Measurements from ENCODE around the gene GIPC1.
A peak's percentile ranks its signal among the peaks of the same experiment; 100 is the strongest.
"Not testable (repeated sequence)": the region's sequence is repeated elsewhere in the genome, so short reads cannot be mapped to it uniquely, and the experiment has no call there.

The GIPC1 gene, protein sequence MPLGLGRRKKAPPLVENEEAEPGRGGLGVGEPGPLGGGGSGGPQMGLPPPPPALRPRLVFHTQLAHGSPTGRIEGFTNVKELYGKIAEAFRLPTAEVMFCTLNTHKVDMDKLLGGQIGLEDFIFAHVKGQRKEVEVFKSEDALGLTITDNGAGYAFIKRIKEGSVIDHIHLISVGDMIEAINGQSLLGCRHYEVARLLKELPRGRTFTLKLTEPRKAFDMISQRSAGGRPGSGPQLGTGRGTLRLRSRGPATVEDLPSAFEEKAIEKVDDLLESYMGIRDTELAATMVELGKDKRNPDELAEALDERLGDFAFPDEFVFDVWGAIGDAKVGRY

DNA sequence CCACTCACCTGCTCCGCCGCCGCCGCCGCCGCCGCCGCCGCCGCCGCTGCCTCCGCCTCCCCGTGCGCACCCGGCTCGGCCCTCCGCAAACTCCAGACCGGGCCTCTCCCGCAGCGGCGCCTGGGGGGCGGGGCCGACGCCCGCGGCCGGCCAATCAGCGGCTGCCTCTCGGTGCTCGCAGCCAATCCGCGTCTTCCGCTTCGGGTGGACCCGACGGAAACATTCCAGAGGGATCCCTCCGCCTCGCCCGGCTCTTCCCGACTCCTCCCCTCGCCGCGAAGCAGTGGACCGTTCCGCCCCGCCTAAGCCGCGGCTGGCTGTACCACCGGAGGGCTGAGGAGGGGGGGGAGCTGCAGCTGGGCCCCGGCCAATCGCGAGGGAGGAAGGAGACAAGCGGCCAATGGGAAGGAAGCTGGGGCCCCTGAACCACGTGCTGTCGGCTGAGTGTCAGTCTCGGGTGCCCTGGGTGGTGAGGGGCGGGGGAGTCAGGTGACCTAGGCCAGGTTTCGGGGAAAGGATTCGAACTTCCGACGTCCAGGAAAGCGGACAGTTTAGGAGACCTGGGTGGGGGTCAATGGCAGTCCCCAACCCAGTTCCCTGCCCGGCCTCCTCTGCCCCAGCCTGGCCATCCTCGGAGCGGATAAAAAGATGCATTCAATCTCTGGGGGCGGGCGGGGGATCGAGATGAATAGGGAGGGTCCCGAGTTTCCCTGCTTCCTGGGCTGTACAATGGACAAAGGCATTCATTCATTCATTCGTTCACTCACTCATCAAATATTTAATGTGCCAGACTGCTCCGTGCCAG lies at the start of gene GIPC1:
TSS of gene GIPC1 (minus strand) at position 99 of the 805 bp plus-strand sequence. CDS start 13,151 bp downstream, outside the sequence.
- peak; percentile 98 for DNase-seq

DNA sequence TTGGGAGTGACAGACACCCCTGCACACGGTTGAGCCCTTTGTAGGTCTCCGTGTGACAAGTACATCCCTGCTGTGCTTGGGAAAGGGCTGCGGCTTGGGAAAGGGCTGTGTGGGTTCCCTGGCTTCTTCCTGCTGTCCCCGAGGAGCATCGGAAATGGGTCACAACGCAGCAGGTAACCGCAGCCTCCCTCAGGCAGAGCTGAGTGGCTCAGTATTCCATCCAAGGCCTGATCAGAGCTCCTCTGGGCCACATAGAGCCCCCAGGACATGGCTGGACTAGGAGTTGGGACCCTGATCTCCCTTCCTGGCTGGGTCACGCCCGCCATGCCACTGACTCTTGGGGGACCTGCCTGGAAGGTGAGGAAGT lies 49.8 kb upstream of the GIPC1 start:
- DNase-seq = no peak

DNA sequence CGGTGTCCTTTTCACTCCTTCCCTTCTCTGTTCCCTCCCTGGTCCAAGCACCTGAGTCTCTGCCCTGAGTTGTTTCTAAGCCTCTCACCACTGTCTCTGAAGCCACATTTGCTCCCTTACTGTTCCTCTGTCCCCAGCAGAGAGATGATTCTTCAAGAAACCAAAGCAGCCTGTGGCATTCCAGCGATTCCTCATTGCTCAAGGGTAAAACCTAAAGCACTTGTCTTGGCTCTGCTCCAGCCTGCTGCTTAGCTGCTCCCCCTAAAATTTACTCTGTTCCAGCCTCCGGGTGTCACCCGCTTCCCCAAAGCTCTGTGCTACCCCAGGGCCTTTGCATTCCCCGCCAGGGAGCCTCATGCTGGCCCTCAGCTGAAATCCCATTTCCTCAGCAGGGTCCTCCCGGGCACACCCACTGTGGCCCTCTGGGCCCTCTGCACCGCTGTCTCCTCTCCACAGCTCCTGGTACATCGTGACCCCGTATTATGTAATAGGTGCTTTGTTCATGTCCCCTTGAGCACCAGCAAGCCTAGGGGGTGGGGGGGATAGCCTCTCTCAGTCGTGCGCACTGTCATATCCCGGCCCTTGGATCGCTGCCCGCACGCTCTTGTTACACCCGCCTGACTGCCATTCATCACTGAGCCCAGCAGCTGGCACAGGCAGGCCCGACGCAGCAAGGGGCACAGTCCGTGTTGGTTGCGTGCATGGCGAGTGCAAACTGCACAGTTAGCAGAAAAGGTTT lies 49.2 kb upstream of the GIPC1 start:
- DNase-seq = no peak

DNA sequence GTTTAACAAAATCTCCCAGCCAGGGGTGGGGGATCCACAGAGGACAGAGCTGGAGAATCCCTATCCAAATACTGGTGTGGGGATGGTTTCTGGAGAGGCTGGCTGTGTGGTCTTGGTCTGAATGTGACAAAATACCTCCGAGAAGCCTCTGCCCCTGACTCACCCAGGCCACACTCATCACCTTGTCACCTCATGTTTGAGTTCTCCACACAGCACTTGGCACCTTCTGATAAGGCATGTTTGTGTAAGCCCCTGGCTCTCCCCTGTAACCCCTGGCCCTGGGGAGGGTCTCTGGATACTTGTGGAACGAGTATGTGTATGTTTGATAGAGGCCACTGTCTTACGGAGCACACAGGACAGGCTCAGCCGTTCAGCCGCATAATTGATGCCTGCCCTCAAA lies 48.1 kb upstream of the GIPC1 start:
- DNase-seq = no peak

- no peak for DNase-seq
These were observed 46.9 kb upstream of the GIPC1 start for GRCh38 chr19:14542711-14543328.

GRCh38 chr19:14541979-14542378 lies 46.1 kb upstream of the GIPC1 start:
- DNase-seq = not testable (repeated sequence)

DNA sequence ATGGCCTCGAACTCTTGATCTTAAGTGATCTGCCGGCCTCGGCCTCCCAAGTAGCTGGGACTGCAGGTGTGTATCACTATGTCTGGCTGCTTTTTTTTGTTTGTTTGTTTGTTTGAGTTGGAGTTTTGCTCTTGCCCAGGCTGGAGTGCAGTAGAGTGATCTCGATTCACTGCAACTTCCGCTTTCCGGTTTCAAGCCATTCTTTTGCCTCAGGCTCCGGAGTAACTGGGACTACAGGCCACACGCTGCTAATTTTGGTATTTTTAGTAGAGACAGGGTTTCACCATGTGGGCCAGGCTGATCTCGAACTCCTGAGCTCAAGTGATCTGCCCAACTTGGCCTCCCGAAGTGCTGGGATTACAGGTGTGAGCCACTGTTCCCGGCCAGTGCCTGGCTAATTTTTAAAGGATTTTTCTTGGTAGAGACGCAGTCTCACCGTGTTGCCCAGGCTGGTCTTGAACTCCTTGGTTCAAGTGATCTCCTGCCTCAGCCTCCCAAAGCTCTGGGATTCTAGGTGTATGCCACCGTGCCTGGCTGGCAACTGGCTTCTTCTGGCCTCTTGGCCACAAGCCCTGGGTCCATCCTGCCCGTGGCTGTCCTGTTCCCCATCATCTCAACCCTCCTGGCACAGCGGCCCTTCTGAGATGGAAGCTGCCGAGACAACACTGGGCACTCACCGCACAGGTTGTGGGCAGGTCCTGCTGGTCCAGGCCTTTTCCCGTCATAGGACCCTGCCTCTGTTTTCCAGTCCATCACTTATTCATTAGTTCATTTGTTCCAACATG lies 45.0 kb upstream of the GIPC1 start:
- no peak for DNase-seq

DNA sequence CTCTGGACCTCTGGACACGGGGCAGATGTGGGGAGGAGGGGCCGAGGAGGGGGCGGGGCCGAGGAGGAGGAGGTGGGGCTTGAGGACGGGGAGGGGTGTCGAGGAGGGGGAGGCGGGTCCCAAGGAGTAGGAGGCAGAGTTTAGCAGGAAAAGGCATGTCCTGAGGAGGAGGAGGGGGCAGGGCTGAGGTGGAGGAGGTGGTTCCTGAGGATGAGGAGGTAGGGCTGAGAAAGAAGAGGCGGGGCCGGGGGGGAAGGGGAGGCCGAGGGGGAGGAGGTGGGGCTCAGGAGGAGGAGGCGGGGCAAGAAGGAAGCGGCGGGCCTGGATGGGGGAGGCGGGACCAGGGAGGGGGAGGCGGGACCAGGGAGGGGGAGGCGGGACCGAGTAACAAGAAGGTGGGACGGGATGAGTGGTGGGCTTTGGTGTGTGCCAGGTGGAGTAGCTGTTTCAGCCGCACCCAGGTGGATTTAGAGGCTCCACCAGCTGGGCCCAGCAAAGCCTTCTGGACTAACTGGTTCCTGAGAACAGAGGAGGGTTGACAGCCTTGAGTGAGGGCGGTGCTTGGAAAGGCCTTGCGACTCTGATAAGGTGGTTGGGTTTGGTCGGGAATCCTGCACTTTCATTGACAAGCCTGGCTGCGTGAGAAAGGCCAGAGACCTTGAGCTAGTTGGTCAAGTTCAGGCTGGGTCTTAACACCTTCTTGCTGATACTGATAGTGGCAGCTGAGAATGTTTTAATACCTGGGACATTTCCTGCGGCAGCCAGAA lies 41.2 kb upstream of the GIPC1 start:
- DNase-seq = peak; percentile 86

DNA sequence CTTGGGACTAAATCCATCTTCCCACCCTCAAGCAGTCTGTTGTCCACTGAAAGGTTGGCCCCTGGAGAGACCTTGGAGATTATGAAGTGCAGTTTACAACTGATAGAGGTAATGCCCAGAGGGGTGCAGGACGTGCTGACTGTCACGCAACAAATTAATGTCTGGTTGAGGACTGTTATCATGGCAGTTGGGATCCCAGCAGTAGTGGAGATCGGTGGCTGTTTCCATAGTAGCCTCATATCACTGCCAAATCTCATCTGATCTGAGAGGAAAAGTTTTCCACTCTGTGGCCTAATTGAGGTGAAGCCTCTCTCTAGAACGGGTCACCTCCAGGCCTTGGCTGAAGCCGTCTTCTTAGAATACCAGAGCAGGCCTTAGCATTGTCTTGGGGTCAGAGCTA lies 37.5 kb upstream of the GIPC1 start:
- DNase-seq = no peak

- DNase-seq = no peak
These were observed 34.6 kb upstream of the GIPC1 start for GRCh38 chr19:14530506-14530905.

GRCh38 chr19:14530005-14530348 lies 34.0 kb upstream of the GIPC1 start:
- DNase-seq = no peak

GRCh38 chr19:14529254-14530004 lies 33.5 kb upstream of the GIPC1 start, which contains the start of gene TECR:
TSS of gene TECR (plus strand) at chr19:14529594. CDS start at chr19:14529697, 103 bp downstream.
- DNase-seq = peak; percentile 99

DNA sequence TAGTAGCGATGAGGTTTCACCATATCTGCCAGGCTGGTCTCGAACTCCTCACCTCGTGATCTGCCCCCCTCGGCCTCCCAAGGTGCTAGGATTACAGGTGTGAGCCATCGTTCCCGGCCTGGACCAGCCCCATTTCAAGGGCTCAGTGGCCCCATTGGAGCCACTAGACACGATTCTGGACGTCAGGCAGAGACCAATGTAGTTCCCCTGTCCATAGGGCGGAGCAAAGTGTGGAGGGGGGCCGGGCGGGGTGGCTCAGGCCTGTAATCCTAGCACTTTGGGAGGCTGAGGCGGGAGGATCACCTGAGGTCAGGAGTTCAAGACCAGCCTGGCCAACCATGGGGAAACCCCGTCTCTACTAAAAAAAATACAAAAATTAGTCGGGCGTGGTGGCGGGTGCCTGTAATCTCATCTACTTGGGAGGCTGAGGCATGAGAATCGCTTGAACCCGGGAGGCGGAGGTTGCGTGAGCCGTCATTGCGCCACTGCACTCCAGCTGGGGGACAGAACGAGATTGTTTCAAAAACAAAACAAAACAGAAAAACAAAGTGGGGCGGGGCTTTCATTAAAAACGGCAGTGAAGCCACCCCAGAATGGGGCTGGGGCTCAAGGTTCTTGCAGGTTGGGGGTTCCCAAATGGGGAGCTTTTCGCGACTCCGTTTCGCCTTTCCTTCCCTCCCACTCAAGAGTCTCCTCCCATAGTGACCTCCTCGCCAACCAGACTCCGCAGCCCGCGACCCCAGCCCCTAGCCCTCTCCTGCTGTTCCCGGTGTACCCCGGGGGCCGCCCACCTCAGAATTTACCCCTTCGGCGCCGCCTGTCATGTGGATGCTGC lies 32.7 kb upstream of the GIPC1 start:
- no peak for DNase-seq

GRCh38 chr19:14526423-14526822 lies 30.5 kb upstream of the GIPC1 start:
- no peak for DNase-seq

DNA sequence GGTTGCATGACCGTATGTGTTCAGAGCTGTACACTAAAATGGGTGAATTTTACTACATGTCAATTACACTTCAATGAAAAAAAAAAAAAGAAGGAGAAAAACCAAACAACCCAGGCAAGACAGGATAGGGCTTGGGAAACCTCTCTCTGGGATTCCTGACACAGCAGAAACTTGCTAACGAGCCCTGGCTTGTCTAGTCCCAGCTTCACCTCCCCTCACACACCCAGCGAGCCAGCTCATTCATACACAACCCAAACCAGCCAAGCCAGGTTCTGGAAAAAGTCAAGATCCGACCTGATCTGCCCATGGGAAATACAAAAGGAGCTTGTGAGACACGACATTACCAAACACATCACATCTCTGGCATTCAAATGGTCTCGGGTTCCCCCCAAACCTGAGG lies 29.8 kb upstream of the GIPC1 start:
- no peak for DNase-seq

- no peak for DNase-seq
These were observed 24.6 kb upstream of the GIPC1 start for GRCh38 chr19:14520543-14520942.

DNA sequence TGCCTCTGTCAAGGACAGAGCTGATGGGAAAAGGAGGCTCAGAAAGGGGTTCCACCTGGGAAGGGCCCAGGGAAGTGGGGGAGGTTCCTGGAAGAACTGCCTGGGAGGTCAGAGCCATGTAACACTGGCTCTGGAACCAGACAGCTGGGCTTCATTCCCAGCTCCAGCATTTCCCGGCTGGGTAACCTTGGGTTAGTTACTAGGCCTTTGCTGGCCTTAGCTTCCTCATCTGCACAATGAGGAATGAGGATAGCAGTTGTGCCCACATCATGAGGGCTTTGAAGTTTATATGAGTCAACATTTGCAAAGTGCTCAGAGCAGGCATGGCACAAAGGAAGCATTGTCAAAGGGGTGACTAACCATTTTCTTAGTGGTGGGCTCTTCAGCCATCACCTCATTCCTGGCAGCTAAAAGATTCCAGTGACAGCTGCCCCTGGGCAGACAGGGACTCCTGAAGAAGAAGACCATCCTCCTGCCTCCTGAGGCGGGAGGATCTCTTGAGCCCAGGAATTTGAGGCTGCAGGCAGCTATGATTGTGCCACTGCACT lies 24.0 kb upstream of the GIPC1 start:
- peak; percentile 60 for DNase-seq

- no peak for DNase-seq
These were observed 23.4 kb upstream of the GIPC1 start for GRCh38 chr19:14519245-14519859.
